Esophagus muscularis mucosa (tissue), 4 donors: ENCODE results near the gene CTAGE4. TPM values are rescaled to one million over a fixed set of nuclear protein-coding genes. Genes with fewer than 3 reads are reported as not detected.
"Not testable (repeated sequence)": the region's sequence is repeated elsewhere in the genome, so short reads cannot be mapped to it uniquely, and the experiment has no call there.

ENCODE experiments used
- DNase-seq: peaks from one replicate; pipeline ENCODE4 v3.0.0-alpha.2; 2017; ENCODE audit errors: extremely low spot score
- H3K27ac ChIP-seq, 4 donors: fragments of 200-600 bp; sonication (generic); replicated peaks in 1 of 4; 1 replicate in 3 of 4; 2 replicates in 1 of 4; pipeline ENCODE4 v1.5.1; 2016 to 2019; ENCODE audit warnings: mild to moderate bottlenecking in 1 of 4
- H3K27me3 ChIP-seq, 4 donors: fragments of 200-600 bp; sonication (generic); one replicate each; pipeline versions ENCODE4 v1.5.1 to v1.6.0; 2016 to 2019
- H3K36me3 ChIP-seq, 4 donors: fragments of 200-600 bp; sonication (generic); one replicate each; pipeline ENCODE4 v1.5.1; 2016 to 2019
- H3K4me1 ChIP-seq, 4 donors: fragments of 200-600 bp; sonication (generic); one replicate each; pipeline ENCODE4 v1.5.1; 2016 to 2019
- H3K4me3 ChIP-seq, 4 donors: fragments of 200-600 bp; sonication (generic); 1 replicate in 2 of 4; 2 replicates in 2 of 4; pipeline ENCODE4 v1.5.1; 2016 to 2019; ENCODE audit warnings: mild to moderate bottlenecking in 4 of 4, moderate library complexity in 1 of 4
- H3K9me3 ChIP-seq, 4 donors: fragments of 200-600 bp; sonication (generic); 1 replicate in 3 of 4; 2 replicates in 1 of 4; pipeline ENCODE4 v1.5.1; 2016 to 2019
- EP300 ChIP-seq: sonication (generic); formaldehyde crosslinking; IDR thresholded peaks from one replicate; pipeline ENCODE4 v1.6.1; 2017; ENCODE audit warnings: antibody characterized with exemption
- POLR2A ChIP-seq: fragments of 450-650 bp; IDR thresholded peaks from one replicate; pipeline ENCODE4 v1.6.1; 2017; ENCODE audit warnings: antibody characterized with exemption, moderate library complexity, mild to moderate bottlenecking, low read depth
- POLR2AphosphoS5 ChIP-seq, 2 donors: sonication (generic); formaldehyde crosslinking; IDR thresholded peaks; one replicate each; pipeline ENCODE4 v1.6.1; 2017; ENCODE audit warnings: antibody characterized with exemption in 2 of 2
- WGBS: methylation state at CpG from one replicate; pipeline ENCODE4 v1.1.5; 2018; 5-methylcytosine and 5-hydroxymethylcytosine counted together
- intact Hi-C: fragments of 100-400 bp; cut with DNase I; formaldehyde crosslinking; loops from one replicate; pipeline ENCODE4 v1.15.1; 2023
- total RNA-seq, 4 donors: library from RNA; depleted of rRNA; stranded (reverse); fragments of >200 nt; gene quantifications; one replicate each; pipeline versions ENCODE4 v1.1.0 to v1.2.1, GENCODE V29; 2016
- TF ChIP-seq, protein P1 (sequence below), 3 experiments: fragments of 200-600 bp in 2 of 3; fragments of 450-650 bp in 1 of 3; sonication (generic) in 2 of 3; IDR thresholded peaks; one replicate each; pipeline ENCODE4 v1.5.1; 2017 to 2019; ENCODE audit warnings: antibody characterized with exemption in 3 of 3, mild to moderate bottlenecking in 2 of 3, moderate library complexity in 1 of 3

CTAGE4 gene
- 1 to 10 TPM in 1 of 4 donors, under 1 TPM in 2, not detected in 1; 0.71 to 2.5 (median 0.83) TPM for total RNA-seq

DNA sequence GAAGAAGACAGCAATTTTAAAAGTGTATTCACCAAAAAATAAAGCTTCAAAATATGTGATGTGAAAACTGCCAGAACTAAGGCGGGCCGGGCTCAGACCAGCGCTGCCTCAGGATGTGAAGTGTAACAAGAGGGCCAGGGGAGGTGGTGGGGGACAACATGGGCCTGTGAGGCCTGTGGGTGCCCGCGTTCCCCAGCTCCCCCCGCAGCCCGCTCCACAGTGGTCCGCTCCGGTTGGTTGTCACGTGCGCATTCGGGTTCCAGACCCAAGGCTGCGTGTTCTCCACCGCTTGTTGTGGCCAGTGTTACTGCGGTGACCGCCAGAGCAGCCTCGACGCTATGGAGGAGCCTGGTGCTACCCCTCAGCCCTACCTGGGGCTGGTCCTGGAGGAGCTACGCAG, at the start of gene CTAGE4:
Gene CTAGE4 (plus strand): TSS at position 301 of the 400 bp plus-strand sequence. CDS start 38 bp downstream, at position 339.
- H3K27ac ChIP-seq, intact Hi-C loops: not testable (repeated sequence)
- WGBS = no CpG with 5 or more reads among the region's 19 CpGs

DNA sequence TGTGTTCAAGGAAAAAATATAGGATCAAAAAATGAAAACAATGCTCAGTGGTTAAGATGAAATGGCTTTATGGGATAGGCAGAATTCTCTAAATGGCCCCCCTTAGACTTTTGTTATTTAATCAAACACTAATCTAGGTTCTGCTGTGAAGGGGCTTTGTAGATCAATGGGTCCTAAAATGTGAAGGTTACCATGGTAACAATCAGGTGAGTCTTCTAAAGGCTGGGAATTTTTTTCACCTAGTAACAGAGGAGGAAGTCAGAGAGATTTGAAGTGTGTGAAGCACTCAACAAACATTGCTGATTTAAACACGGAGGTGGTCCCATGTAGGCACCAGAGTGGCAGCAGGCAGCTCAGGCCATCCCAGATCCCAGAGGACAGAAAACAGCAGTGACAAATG, 49.1 kb upstream of the CTAGE4 start:
- 90% methylated on average over 1 of the region's 1 CpG for WGBS
- TF ChIP-seq POLR2AphosphoS5 (IDR thresholded peaks at IDR 0.05) = no peak
- DNase-seq = no peak
- Histone ChIP-seq H3K27me3 (peaks cover 0 to 4% (median 0%) of the 10 kb centered on the region in 4 donors), H3K4me3 (no peak overlapping the region), H3K27ac (no peak overlapping the region), H3K9me3 (no peaks in the 10 kb centered on the region), H3K4me1 (no peaks in the 10 kb centered on the region), H3K36me3 (no peaks in the 10 kb centered on the region)
- intact Hi-C loops = no loop called here

More for the DNA sequence above, at the start of gene CTAGE4:
- not testable (repeated sequence) for H3K36me3 ChIP-seq, H3K4me1 ChIP-seq, H3K9me3 ChIP-seq, H3K4me3 ChIP-seq, H3K27me3 ChIP-seq, DNase-seq

DNA sequence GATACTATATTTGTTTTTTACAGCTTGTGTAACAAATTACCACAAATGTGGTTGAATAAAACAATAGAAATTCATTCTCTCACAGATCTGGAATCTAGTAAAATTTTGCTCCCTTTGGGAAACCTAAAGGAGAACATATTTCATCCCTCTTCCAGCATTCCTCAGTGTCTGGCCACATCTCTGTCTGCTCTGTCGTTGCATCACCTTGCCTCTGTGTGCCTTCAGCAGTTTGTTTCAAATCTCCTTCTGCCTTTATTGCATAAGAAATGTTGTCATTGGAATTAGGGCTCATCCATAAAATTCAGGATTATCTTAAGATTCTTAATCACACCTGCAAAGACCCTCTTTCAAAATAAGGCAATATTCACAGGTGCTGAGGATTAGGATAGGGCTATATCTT, 45.8 kb upstream of the CTAGE4 start:
- H3K27ac ChIP-seq = no peak overlapping the region
- H3K36me3 ChIP-seq = no peaks in the 10 kb centered on the region
- no peaks in the 10 kb centered on the region for H3K9me3 ChIP-seq
- DNase-seq = no peak
- H3K4me1 ChIP-seq = no peaks in the 10 kb centered on the region
- TF ChIP-seq EP300 (no peak), POLR2AphosphoS5 (IDR thresholded peaks at IDR 0.05) (no peak), POLR2A (no peak)
- TF ChIP-seq, protein P1, sequence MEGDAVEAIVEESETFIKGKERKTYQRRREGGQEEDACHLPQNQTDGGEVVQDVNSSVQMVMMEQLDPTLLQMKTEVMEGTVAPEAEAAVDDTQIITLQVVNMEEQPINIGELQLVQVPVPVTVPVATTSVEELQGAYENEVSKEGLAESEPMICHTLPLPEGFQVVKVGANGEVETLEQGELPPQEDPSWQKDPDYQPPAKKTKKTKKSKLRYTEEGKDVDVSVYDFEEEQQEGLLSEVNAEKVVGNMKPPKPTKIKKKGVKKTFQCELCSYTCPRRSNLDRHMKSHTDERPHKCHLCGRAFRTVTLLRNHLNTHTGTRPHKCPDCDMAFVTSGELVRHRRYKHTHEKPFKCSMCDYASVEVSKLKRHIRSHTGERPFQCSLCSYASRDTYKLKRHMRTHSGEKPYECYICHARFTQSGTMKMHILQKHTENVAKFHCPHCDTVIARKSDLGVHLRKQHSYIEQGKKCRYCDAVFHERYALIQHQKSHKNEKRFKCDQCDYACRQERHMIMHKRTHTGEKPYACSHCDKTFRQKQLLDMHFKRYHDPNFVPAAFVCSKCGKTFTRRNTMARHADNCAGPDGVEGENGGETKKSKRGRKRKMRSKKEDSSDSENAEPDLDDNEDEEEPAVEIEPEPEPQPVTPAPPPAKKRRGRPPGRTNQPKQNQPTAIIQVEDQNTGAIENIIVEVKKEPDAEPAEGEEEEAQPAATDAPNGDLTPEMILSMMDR (IDR thresholded peaks at IDR 0.05) = no peak
- no peak overlapping the region for H3K4me3 ChIP-seq
- intact Hi-C loops = no loop called here
- whole genome bisulfite sequencing = 95% methylated on average over 1 of the region's 1 CpG
- H3K27me3 ChIP-seq = no peaks in the 10 kb centered on the region

DNA sequence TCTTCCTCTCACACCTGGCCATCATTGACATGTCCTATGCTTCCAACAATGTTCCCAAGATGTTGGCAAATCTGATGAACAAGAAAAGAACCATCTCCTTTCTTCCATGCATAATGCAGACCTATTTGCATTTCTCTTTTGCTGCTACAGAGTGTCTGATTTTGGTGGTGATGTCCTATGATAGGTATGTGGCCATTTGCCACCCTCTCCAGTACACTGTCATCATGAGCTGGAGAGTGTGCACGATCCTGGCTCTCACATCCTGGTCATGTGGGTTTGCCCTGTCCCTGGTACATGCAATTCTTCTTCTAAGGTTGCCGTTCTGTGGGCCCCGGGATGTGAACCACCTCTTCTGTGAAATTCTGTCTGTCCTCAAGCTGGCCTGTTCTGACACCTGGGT, 41.1 kb upstream of the CTAGE4 start:
- Histone ChIP-seq H3K4me3 (no peak overlapping the region), H3K4me1 (no peaks in the 10 kb centered on the region), H3K27ac (no peak overlapping the region), H3K9me3 (peaks cover 0 to 11% (median 2%) of the 10 kb centered on the region in 4 donors), H3K36me3 (no peaks in the 10 kb centered on the region), H3K27me3 (no peaks in the 10 kb centered on the region)
- TF ChIP-seq POLR2AphosphoS5 (IDR thresholded peaks at IDR 0.05) = no peak
- no peak for TF ChIP-seq EP300
- no peak for DNase-seq
- 91% methylated on average over 3 of the region's 3 CpGs for WGBS
- intact Hi-C loops = no loop called here

DNA sequence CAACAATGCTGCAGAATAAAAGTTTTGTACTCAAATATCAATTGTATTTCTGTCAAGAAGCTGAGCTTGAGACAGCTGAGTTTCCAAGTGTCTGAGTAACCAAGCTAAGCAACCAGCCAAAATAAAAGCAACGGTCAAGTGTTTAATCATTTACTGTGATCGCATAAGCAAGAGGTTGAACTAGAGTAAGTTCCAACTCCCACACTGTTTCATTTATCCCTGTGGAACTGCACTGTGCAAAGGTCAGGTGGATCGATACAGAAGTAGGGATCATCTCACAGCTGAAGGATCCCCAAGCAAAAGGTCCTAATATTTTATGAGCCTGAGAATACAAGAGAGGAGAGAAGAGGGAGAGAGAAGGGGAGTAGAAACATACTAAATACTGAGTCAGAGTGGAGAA, 38.8 kb upstream of the CTAGE4 start:
- Histone ChIP-seq H3K27me3 (no peaks in the 10 kb centered on the region), H3K9me3 (peaks cover 0 to 34% (median 22%) of the 10 kb centered on the region in 4 donors), H3K36me3 (no peaks in the 10 kb centered on the region), H3K4me1 (no peaks in the 10 kb centered on the region), H3K4me3 (no peak overlapping the region), H3K27ac (no peak overlapping the region)
- intact Hi-C loops = no loop called here
- no peak for DNase-seq
- TF ChIP-seq POLR2AphosphoS5 (IDR thresholded peaks at IDR 0.05) (no peak), POLR2A (no peak), EP300 (no peak)
- TF ChIP-seq, protein P1 (IDR thresholded peaks at IDR 0.05) = no peak
- 96% methylated on average over 3 of the region's 3 CpGs for WGBS

DNA sequence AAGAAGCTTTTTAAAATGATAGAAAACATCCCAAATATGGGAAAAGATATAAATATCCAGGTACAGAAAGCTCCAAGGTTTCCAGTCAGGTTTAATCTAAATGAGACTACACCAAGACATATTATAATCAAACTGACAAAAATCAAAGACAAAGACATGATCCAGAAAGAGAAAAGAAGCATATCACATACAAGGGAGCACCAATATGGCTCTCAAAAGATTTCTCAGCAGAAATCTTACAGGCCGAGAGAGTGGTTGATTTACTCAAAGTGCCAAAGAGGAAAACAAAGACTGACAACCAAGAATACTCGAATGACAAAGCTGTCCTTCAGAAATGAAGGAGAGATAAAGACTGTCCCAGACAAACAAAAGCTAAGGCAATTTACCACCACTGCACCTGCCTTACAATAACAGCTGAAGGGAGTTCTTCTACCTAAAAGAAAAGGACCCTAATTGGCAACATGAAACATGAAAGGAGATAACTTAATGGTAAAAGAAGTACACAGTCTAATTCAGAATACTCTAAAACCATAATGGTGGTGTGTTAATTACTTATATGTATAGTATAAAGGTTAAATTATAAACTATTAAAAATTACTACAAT, 34.9 kb upstream of the CTAGE4 start:
- Histone ChIP-seq H3K27me3 (no peaks in the 10 kb centered on the region), H3K4me3 (no peak overlapping the region), H3K9me3 (peaks cover 0 to 47% (median 35%) of the 10 kb centered on the region in 4 donors), H3K36me3 (no peaks in the 10 kb centered on the region), H3K27ac (no peak overlapping the region), H3K4me1 (no peaks in the 10 kb centered on the region)
- WGBS = 72% methylated on average over 2 of the region's 2 CpGs
- no peak for DNase-seq
- intact Hi-C loops = no loop called here
- no peak for TF ChIP-seq POLR2AphosphoS5 (IDR thresholded peaks at IDR 0.05)
- no peak for TF ChIP-seq EP300
- no peak for TF ChIP-seq POLR2A
- TF ChIP-seq, protein P1 (IDR thresholded peaks at IDR 0.05) = no peak
